ENCODE results near the gene NQO2. TPM values are rescaled to one million over a fixed set of nuclear protein-coding genes. Genes with fewer than 3 reads are reported as not detected.
"Not testable (repeated sequence)": the region's sequence is repeated elsewhere in the genome, so short reads cannot be mapped to it uniquely, and the experiment has no call there.

Gene NQO2
- total RNA-seq, 1 experiment from 2014 or later, result 45.7 TPM

DNA sequence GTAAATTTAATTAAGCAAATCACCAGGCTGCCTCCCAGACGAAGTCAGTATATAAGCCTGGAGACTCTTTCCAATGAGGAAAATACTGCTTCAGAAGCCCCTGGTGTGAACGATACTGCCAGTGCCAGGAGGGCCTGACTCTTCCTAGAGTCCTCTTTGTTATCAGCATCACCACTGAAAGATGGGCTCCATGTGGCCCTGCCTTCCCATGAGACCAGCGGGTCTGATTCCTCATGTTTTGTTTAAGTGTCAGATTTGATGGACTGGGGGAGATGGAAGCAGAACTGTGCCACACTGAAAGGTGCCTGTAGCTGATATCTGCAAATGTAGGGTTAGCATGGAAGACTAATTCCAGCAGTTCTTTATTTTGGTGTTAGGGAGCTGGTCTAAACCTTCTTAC lies 7.9 kb downstream of the NQO2 start:
- ChIA-PET POLR2A (no interaction called here), CTCF (interaction anchor here (0.8 kb wide), 1 partner anchor 61 kb away, joined by 7 read pairs; no protein-coding TSS in a partner anchor)
- in situ Hi-C loops (cut with HindIII; ENCODE audit: low pct_unique_long_range_greater_than_20kb, low sequenced_read_pairs), result no loop called here
- H3K4me1 ChIP-seq (ENCODE audit: control insufficient read depth, insufficient read depth, low read length), result no peaks in the 10 kb centered on the region
- no TSS peak for BruUV-seq (replicated peaks)
- peaks cover 8% of the 10 kb centered on the region for H3K9me3 ChIP-seq (ENCODE audit: control insufficient read depth, insufficient read depth, low read depth, low read length)
- no peak overlapping the region for H3K27ac ChIP-seq (ENCODE audit: low read length)
- no peak overlapping the region for H3K4me3 ChIP-seq (ENCODE audit: low read depth in 2 of 2, low read length in 2 of 2)
- H3K27me3 ChIP-seq (ENCODE audit: control insufficient read depth, insufficient read depth, low read length), result no peaks in the 10 kb centered on the region
- DNase-seq (ENCODE audit: low read depth, low spot score), result no peak
- peaks cover 2% of the 10 kb centered on the region; the same call in 1 of the 2 replicates for H3K36me3 ChIP-seq (ENCODE audit: control insufficient read depth, insufficient read depth, low read length)
- intact Hi-C loops (cut with micrococcal nuclease; ENCODE audit: unreplicated experiment), result no loop called here
- ATAC-seq, result no peak
- TF ChIP-seq TCF7L2 (IDR thresholded peaks at IDR 0.05; ENCODE audit: low read depth, low read length), result no peak
- TF ChIP-seq SIN3A (IDR thresholded peaks at IDR 0.05; ENCODE audit: borderline replicate concordance, insufficient read depth, low read depth, low read length), result no peak
- TF ChIP-seq, protein P1, sequence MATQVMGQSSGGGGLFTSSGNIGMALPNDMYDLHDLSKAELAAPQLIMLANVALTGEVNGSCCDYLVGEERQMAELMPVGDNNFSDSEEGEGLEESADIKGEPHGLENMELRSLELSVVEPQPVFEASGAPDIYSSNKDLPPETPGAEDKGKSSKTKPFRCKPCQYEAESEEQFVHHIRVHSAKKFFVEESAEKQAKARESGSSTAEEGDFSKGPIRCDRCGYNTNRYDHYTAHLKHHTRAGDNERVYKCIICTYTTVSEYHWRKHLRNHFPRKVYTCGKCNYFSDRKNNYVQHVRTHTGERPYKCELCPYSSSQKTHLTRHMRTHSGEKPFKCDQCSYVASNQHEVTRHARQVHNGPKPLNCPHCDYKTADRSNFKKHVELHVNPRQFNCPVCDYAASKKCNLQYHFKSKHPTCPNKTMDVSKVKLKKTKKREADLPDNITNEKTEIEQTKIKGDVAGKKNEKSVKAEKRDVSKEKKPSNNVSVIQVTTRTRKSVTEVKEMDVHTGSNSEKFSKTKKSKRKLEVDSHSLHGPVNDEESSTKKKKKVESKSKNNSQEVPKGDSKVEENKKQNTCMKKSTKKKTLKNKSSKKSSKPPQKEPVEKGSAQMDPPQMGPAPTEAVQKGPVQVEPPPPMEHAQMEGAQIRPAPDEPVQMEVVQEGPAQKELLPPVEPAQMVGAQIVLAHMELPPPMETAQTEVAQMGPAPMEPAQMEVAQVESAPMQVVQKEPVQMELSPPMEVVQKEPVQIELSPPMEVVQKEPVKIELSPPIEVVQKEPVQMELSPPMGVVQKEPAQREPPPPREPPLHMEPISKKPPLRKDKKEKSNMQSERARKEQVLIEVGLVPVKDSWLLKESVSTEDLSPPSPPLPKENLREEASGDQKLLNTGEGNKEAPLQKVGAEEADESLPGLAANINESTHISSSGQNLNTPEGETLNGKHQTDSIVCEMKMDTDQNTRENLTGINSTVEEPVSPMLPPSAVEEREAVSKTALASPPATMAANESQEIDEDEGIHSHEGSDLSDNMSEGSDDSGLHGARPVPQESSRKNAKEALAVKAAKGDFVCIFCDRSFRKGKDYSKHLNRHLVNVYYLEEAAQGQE (IDR thresholded peaks at IDR 0.05; ENCODE audit: insufficient read depth in 1 of 2, low read depth in 2 of 2, low read length in 1 of 2), result no peak
- TF ChIP-seq, protein P2, sequence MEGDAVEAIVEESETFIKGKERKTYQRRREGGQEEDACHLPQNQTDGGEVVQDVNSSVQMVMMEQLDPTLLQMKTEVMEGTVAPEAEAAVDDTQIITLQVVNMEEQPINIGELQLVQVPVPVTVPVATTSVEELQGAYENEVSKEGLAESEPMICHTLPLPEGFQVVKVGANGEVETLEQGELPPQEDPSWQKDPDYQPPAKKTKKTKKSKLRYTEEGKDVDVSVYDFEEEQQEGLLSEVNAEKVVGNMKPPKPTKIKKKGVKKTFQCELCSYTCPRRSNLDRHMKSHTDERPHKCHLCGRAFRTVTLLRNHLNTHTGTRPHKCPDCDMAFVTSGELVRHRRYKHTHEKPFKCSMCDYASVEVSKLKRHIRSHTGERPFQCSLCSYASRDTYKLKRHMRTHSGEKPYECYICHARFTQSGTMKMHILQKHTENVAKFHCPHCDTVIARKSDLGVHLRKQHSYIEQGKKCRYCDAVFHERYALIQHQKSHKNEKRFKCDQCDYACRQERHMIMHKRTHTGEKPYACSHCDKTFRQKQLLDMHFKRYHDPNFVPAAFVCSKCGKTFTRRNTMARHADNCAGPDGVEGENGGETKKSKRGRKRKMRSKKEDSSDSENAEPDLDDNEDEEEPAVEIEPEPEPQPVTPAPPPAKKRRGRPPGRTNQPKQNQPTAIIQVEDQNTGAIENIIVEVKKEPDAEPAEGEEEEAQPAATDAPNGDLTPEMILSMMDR (IDR thresholded peaks at IDR 0.05), result no peak
- TF ChIP-seq POLR2AphosphoS5 (IDR thresholded peaks at IDR 0.05; ENCODE audit: low read depth, low read length), result no peak

DNA sequence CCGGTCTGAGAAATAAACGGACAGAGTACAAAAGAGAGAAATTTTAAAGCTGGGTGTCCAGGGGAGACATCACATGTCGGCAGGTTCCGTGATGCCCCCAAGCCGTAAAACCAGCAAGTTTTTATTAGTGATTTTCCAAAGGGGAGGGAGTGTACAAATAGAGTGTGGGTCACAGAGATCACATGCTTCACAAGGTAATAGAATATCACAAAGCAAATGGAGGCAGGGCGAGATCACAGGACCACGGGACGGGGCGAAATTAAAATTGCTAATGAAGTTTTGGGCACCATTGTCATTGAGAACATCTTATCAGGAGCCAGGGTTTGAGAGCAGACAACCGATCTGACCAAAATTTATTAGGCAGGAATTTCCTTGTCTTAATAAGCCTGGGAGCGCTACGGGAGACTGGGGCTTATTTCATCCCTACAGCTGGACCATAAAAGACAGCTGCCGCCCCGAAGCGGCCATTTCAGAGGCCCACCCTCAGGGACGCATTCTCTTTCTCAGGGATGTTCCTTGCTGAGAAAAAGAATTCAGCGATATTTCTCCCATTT lies 9.1 kb downstream of the NQO2 start:
- H3K9me3 ChIP-seq (ENCODE audit: control insufficient read depth, insufficient read depth, low read depth, low read length); in situ Hi-C loops (cut with HindIII; ENCODE audit: low pct_unique_long_range_greater_than_20kb, low sequenced_read_pairs); CTCF ChIA-PET; BruUV-seq (replicated peaks); H3K4me3 ChIP-seq (ENCODE audit: low read depth in 2 of 2, low read length in 2 of 2); intact Hi-C loops (cut with micrococcal nuclease; ENCODE audit: unreplicated experiment); H3K27me3 ChIP-seq (ENCODE audit: control insufficient read depth, insufficient read depth, low read length); H3K4me1 ChIP-seq (ENCODE audit: control insufficient read depth, insufficient read depth, low read length); H3K27ac ChIP-seq (ENCODE audit: low read length); ATAC-seq; DNase-seq (ENCODE audit: low read depth, low spot score); H3K36me3 ChIP-seq (ENCODE audit: control insufficient read depth, insufficient read depth, low read length): not testable (repeated sequence)
- POLR2A ChIA-PET, result interaction anchor here (0.7 kb wide), 1 partner anchor 385 kb away, joined by 3 read pairs; no protein-coding TSS in a partner anchor

DNA sequence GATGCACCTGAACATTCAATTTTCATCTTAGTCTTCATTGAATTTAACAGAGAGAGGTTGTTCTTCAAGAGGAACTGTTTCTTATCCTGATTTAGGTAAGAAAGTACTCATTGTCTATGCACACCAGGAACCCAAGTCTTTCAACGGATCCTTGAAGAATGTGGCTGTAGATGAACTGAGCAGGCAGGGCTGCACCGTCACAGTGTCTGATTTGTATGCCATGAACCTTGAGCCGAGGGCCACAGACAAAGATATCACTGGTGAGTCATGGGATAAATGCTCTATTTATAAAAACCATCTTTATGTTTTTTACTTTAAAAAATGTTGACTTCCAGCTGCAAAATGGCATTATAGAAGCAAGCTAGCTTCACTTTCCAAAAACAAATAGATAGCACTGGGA lies 10.2 kb downstream of the NQO2 start:
- H3K27me3 ChIP-seq (ENCODE audit: control insufficient read depth, insufficient read depth, low read length), result no peaks in the 10 kb centered on the region
- in situ Hi-C loops (cut with HindIII; ENCODE audit: low pct_unique_long_range_greater_than_20kb, low sequenced_read_pairs), result no loop called here
- no peak overlapping the region for H3K27ac ChIP-seq (ENCODE audit: low read length)
- intact Hi-C loops (cut with micrococcal nuclease; ENCODE audit: unreplicated experiment), result no loop called here
- H3K9me3 ChIP-seq (ENCODE audit: control insufficient read depth, insufficient read depth, low read depth, low read length), result peaks cover 8% of the 10 kb centered on the region
- H3K4me3 ChIP-seq (ENCODE audit: low read depth in 2 of 2, low read length in 2 of 2), result no peak overlapping the region
- CTCF ChIA-PET, result no interaction called here
- no peak for DNase-seq (ENCODE audit: low read depth, low spot score)
- POLR2A ChIA-PET, result interaction anchor here (0.6 kb wide), 1 partner anchor 11 kb away, joined by 13 read pairs; no protein-coding TSS in a partner anchor
- ATAC-seq, result no peak
- peaks cover 3% of the 10 kb centered on the region; the same call in 1 of the 2 replicates for H3K36me3 ChIP-seq (ENCODE audit: control insufficient read depth, insufficient read depth, low read length)
- BruUV-seq (replicated peaks), result no TSS peak
- H3K4me1 ChIP-seq (ENCODE audit: control insufficient read depth, insufficient read depth, low read length), result peaks cover 6% of the 10 kb centered on the region
- no peak for TF ChIP-seq TCF7L2 (IDR thresholded peaks at IDR 0.05; ENCODE audit: low read depth, low read length)
- TF ChIP-seq POLR2AphosphoS5 (IDR thresholded peaks at IDR 0.05; ENCODE audit: low read depth, low read length), result no peak
- TF ChIP-seq, protein P2 (IDR thresholded peaks at IDR 0.05), result no peak
- TF ChIP-seq, protein P1 (IDR thresholded peaks at IDR 0.05; ENCODE audit: insufficient read depth in 1 of 2, low read depth in 2 of 2, low read length in 1 of 2), result no peak
- TF ChIP-seq SIN3A (IDR thresholded peaks at IDR 0.05; ENCODE audit: borderline replicate concordance, insufficient read depth, low read depth, low read length), result no peak

All from Panc1 (cell line).